Gastroesophageal sphincter (tissue), 4 donors: ENCODE measurements around the gene FBXO44. TPM values are rescaled to one million over a fixed set of nuclear protein-coding genes. Genes with fewer than 3 reads are reported as not detected.

Source experiments
- ATAC-seq: fragments of 150-250 bp; one replicate; pipeline ENCODE4 v1.9.1; 2016; ENCODE audit warnings: mild to moderate bottlenecking, moderate library complexity
- H3K27ac ChIP-seq, 4 donors: fragments of 200-600 bp; sonication (generic) in 3 of 4; 1 replicate in 3 of 4; 2 replicates in 1 of 4; pipeline ENCODE4 v1.5.1; 2016 to 2019
- H3K27me3 ChIP-seq: fragments of 200-600 bp; sonication (generic); one replicate; pipeline ENCODE4 v1.5.1; 2019
- H3K36me3 ChIP-seq, 2 donors: fragments of 200-600 bp; sonication (generic); one replicate each; pipeline ENCODE4 v1.5.1; 2019; ENCODE audit warnings: control low read depth in 1 of 2
- H3K4me1 ChIP-seq, 3 donors: fragments of 200-600 bp; sonication (generic); 1 replicate in 2 of 3; 2 replicates in 1 of 3; pipeline ENCODE4 v1.5.1; 2016 to 2019; ENCODE audit warnings: control low read depth in 2 of 3
- H3K4me3 ChIP-seq, 2 donors: fragments of 200-600 bp; sonication (generic); one replicate each; pipeline ENCODE4 v1.5.1; 2019; ENCODE audit warnings: mild to moderate bottlenecking in 1 of 2, moderate library complexity in 1 of 2
- H3K9me3 ChIP-seq, 3 donors: fragments of 200-600 bp; sonication (generic); one replicate each; pipeline ENCODE4 v1.5.1; 2017 to 2019; ENCODE audit warnings: control low read depth in 2 of 3
- CTCF ChIP-seq, 4 experiments: fragments of 200-600 bp in 2 of 4; fragments of 450-650 bp in 2 of 4; sonication (generic) in 1 of 4; IDR thresholded peaks; one replicate each; pipeline ENCODE4 v1.5.1; 2017 to 2019; ENCODE audit warnings: antibody characterized with exemption in 4 of 4, mild to moderate bottlenecking in 2 of 4, moderate library complexity in 2 of 4
- EP300 ChIP-seq: sonication (generic); formaldehyde crosslinking; IDR thresholded peaks from one replicate; pipeline ENCODE4 v1.6.1; 2017; ENCODE audit warnings: antibody characterized with exemption, mild to moderate bottlenecking
- POLR2A ChIP-seq, 2 donors: fragments of 450-650 bp; IDR thresholded peaks; one replicate each; pipeline ENCODE4 v1.6.1; 2017; ENCODE audit warnings: antibody characterized with exemption in 2 of 2, mild to moderate bottlenecking in 2 of 2, moderate library complexity in 1 of 2
- POLR2AphosphoS5 ChIP-seq: sonication (generic); formaldehyde crosslinking; IDR thresholded peaks from one replicate; pipeline ENCODE4 v1.6.1; 2017; ENCODE audit warnings: antibody characterized with exemption
- WGBS, 2 donors: methylation state at CpG; one replicate each; pipeline ENCODE4 v1.1.5; 2018; ENCODE audit warnings: low coverage in 1 of 2; 5-methylcytosine and 5-hydroxymethylcytosine counted together
- total RNA-seq, 4 donors: library from RNA; depleted of rRNA; stranded (reverse); fragments of >200 nt; gene quantifications; one replicate each; pipeline ENCODE4 v1.1.0, GENCODE V29; 2016

The FBXO44 gene
- total RNA-seq, 4 donors from 2014 or later: 10.5 to 22.9 (median 17.2) TPM

GRCh38 chr1:11693917-11694316, 39.2 kb downstream of the FBXO44 start:
- no peak for ATAC-seq
- WGBS, 2 donors: 55 to 65% methylated on average over 2 to 3 of the region's 5 CpGs
- Histone ChIP-seq H3K4me3 (no peak overlapping the region), H3K9me3 (no peaks in the 10 kb centered on the region), H3K27me3 (peaks cover 85% of the 10 kb centered on the region), H3K27ac (no peak overlapping the region), H3K36me3 (no peaks in the 10 kb centered on the region), H3K4me1 (peaks cover 0 to 27% (median 18%) of the 10 kb centered on the region in 3 donors)
- TF ChIP-seq CTCF (IDR thresholded peaks at IDR 0.05) (no peak), POLR2A (IDR thresholded peaks at IDR 0.05) (no peak), EP300 (no peak)

- no peak for ATAC-seq
- WGBS, 2 donors: 0 to 78% methylated on average over 1 to 6 of the region's 6 CpGs
- Histone ChIP-seq H3K4me3 (no peak overlapping the region), H3K4me1 (peaks cover 0 to 21% (median 14%) of the 10 kb centered on the region in 3 donors), H3K27ac (no peak overlapping the region), H3K27me3 (peaks cover 84% of the 10 kb centered on the region), H3K9me3 (no peaks in the 10 kb centered on the region), H3K36me3 (no peaks in the 10 kb centered on the region)
- TF ChIP-seq POLR2A (IDR thresholded peaks at IDR 0.05) (no peak), POLR2AphosphoS5 (no peak), EP300 (no peak), CTCF (IDR thresholded peaks at IDR 0.05) (no peak)
Measured at GRCh38 chr1:11695861-11696260, 41.2 kb downstream of the FBXO44 start.

- no peak for TF ChIP-seq EP300
- TF ChIP-seq POLR2AphosphoS5: no peak
- H3K4me1 ChIP-seq: peaks cover 0 to 17% (median 4%) of the 10 kb centered on the region in 3 donors
- peaks cover 79% of the 10 kb centered on the region for H3K27me3 ChIP-seq
- no peaks in the 10 kb centered on the region for H3K9me3 ChIP-seq
- H3K4me3 ChIP-seq: no peak overlapping the region
- H3K36me3 ChIP-seq: no peaks in the 10 kb centered on the region
- no peak overlapping the region for H3K27ac ChIP-seq
- no peak for ATAC-seq
- WGBS, 2 donors: no CpG with 5 or more reads among the region's 8 CpGs
Measured at GRCh38 chr1:11697188-11697892, 42.7 kb downstream of the FBXO44 start.

GRCh38 chr1:11697893-11698210, 43.2 kb downstream of the FBXO44 start:
- Histone ChIP-seq H3K4me3 (no peak overlapping the region), H3K9me3 (no peaks in the 10 kb centered on the region), H3K27me3 (peaks cover 77% of the 10 kb centered on the region), H3K4me1 (peaks cover 0 to 12% (median 3%) of the 10 kb centered on the region in 3 donors), H3K36me3 (no peaks in the 10 kb centered on the region), H3K27ac (no peak overlapping the region)
- no peak for ATAC-seq
- WGBS, 2 donors: 36% methylated on average over 2 of the region's 5 CpGs; no CpG with 5 or more reads in 1 of the 2 donors
- TF ChIP-seq CTCF (IDR thresholded peaks at IDR 0.05): no peak
- TF ChIP-seq POLR2A (IDR thresholded peaks at IDR 0.05): no peak
- TF ChIP-seq EP300: no peak

- peaks cover 0 to 12% (median 3%) of the 10 kb centered on the region in 3 donors for H3K4me1 ChIP-seq
- no peaks in the 10 kb centered on the region for H3K9me3 ChIP-seq
- no peaks in the 10 kb centered on the region for H3K36me3 ChIP-seq
- no peak overlapping the region for H3K4me3 ChIP-seq
- no peak overlapping the region for H3K27ac ChIP-seq
- H3K27me3 ChIP-seq: peaks cover 76% of the 10 kb centered on the region
- TF ChIP-seq POLR2A (IDR thresholded peaks at IDR 0.05) (no peak), EP300 (no peak), CTCF (IDR thresholded peaks at IDR 0.05) (no peak), POLR2AphosphoS5 (no peak)
- no peak for ATAC-seq
- 58 to 80% methylated on average over 3 to 13 of the region's 34 CpGs for WGBS, 2 donors
Measured at GRCh38 chr1:11700601-11701467, 46.2 kb downstream of the FBXO44 start.
